GM12864 (cell line): ENCODE data around the gene SLX4IP.

Source experiments
- DNase-seq: peaks from one replicate; pipeline ENCODE4 v3.0.0-alpha.2; 2011; ENCODE audit warnings: low read depth
- H3K4me3 ChIP-seq: 2 replicates; pipeline ENCODE4 v1.5.1; 2011; ENCODE audit warnings: mild to moderate bottlenecking, low read depth, low read length, control low read depth
- TF ChIP-seq, protein P1 (sequence below): IDR thresholded peaks from 2 replicates; pipeline ENCODE4 v1.5.1; 2011; ENCODE audit warnings: low read depth, mild to moderate bottlenecking, moderate library complexity, low read length, control low read depth, inconsistent platforms; ENCODE audit errors: missing control alignments

The SLX4IP gene

DNA sequence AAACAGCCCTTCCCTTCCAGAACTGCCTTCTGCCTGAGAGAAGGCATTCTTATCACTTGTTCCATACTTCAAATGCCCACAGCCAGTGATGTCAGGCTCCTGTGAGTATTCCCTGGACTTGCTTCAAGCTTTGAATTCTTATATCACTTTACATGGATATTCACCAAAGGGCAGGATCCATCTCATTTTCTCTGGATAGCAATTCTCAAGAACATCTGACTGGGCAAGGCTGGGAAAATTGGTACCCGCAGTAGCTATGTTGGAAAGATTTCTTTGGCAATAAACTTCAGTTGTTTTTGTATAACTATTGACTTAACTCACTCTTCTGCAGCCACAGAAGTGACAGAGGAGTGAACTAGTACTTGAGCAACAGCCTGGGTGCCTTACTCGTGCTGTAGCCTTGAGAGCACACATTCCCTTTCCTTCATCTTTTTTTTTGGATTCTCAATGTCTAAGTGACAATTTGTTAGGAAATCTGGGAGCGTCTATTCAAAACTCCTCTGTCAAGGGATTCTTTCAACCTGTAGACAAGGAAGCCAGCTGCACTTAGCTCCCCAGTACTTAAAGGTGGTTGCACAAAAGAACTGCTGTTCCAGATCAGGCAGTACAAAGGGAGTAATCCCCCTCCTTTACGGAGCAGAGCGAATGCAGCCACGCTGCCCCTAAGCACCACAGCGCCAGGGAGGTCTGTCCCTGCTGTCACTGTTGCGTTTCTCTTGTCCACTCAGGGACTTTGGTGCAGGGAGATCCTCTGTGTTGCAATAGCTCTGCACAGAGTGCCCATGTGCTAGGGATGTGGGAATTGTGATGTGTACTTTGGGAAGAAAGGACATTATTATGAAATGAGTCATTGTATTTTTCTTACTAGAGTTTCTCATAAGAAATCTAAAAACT lies 169.1 kb downstream of the SLX4IP start:
- TF ChIP-seq, protein P1, sequence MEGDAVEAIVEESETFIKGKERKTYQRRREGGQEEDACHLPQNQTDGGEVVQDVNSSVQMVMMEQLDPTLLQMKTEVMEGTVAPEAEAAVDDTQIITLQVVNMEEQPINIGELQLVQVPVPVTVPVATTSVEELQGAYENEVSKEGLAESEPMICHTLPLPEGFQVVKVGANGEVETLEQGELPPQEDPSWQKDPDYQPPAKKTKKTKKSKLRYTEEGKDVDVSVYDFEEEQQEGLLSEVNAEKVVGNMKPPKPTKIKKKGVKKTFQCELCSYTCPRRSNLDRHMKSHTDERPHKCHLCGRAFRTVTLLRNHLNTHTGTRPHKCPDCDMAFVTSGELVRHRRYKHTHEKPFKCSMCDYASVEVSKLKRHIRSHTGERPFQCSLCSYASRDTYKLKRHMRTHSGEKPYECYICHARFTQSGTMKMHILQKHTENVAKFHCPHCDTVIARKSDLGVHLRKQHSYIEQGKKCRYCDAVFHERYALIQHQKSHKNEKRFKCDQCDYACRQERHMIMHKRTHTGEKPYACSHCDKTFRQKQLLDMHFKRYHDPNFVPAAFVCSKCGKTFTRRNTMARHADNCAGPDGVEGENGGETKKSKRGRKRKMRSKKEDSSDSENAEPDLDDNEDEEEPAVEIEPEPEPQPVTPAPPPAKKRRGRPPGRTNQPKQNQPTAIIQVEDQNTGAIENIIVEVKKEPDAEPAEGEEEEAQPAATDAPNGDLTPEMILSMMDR: no peak
- DNase-seq: no peak
- H3K4me3 ChIP-seq: no peak overlapping the region

DNA sequence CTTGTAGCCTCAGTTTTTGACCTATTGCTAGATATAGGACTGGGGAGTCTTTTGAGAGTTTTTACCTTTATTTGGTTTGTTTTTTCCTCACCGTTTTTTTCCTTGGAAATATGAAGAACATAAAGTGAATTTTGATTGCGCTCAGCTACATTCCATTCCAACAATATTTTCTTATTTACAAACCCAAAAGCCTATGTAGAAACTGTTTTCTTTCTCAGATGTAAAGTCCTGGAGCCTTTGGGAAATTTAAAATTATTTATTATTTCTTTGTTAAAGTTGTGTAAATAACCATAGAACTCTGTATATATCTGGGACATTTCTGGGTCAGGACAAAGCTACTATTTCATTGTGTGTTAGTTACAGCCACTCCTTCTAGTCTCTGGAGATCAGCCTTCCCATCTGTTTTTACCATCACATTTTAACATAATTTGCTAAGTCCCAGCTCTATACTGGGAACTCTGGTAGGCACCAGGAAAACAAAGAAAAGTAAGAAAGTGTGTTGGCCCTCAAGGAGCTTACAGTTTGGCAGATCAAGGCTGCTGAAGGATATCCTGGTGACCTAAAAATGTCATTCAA lies 169.8 kb downstream of the SLX4IP start:
- DNase-seq: no peak
- TF ChIP-seq, protein P1: no peak
- H3K4me3 ChIP-seq: no peak overlapping the region

DNA sequence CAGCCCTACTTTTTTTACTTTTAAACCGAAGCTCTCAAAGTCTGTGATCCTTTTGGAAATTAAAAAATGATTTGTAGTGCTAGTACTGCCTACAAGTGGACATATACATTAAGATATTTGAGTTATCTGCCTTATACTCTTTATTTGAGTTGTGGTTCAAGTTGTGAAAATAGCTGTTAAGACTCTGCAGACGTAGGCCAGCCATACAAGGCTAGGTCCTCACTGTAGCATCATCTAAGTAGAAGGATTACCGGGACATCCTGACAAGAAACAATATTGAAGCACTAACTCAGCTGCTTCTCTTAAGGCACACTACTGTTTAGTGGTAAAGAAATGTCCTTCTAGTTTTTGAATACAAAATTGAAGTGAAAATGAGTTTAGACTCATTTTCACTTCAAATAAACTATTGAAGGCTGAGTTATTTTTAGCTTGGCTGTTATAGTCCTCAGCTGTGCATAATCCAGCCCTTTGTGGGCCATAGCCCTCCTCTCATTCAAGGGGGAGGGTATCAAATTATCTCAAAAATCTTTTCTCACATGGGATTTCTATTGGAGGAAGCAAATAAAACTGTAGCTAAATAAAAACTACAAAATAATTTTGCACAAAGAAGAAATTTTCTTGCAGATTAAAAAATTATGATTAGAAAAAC lies 170.6 kb downstream of the SLX4IP start:
- no peak for DNase-seq
- TF ChIP-seq, protein P1: no peak
- no peak overlapping the region for H3K4me3 ChIP-seq

DNA sequence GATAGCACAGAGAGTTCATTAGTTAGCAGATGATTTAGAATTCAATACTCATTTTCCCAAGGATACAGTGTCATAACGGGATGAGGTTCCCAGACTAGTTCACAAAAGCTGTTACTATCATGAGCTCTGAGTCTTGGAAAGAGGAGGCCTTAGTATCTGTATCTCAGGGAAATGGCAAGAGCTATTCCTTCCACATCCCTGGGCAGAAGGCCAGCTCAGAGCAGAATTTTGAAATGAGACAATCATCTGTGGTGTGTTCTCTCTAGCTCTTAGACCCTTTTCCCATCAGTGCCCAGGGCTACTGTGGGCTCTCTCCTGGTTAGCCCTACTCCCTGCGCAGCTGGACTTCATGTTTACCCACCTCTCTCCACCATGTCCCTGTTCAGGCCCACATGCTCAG lies 174.2 kb downstream of the SLX4IP start:
- no peak for DNase-seq
- TF ChIP-seq, protein P1: no peak
- no peak overlapping the region for H3K4me3 ChIP-seq

DNA sequence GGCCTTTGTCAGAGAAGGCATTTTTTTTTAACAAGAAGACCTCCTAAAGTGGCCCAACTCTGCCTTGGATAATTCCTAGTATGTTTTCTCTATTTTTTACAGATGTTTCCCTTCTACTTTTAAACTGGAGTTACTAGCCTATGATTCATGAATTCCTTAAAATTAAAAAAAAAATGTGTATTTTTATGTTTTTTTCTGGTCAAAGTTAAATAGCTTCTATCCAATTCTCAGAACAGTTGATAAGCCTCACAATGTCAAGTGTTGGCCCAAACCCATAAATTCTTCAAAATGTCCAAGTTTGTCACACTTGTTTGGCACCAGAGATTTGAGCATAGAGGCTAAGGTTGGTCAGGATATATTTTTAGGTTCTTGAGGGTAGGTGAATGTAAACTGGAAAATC lies 174.7 kb downstream of the SLX4IP start:
- TF ChIP-seq, protein P1: no peak
- no peak for DNase-seq
- H3K4me3 ChIP-seq: no peak overlapping the region

DNA sequence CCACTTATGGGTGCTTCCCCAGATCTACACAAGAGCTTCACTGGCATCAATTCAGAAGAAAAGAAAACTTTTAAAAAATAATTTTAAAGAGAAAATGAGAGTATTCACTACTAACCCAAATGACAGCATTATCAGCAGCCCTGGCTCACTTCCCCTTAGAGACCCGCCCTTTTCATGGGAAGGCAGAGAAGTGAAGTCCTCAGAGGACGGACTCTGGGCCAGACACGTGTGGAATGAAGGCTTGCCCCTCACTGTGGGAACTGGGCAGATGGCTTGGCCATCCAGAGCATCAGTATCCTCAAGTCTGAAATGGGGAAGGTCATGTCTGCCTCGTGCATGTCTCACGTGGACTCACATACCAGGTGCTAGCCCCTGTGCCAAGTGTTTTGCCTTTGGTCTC lies 175.1 kb downstream of the SLX4IP start:
- no peak overlapping the region for H3K4me3 ChIP-seq
- TF ChIP-seq, protein P1: no peak
- DNase-seq: no peak
